Glomerular endothelial cell (primary cell): Measurements from ENCODE around the gene NFE2L1. TPM values are rescaled to one million over a fixed set of nuclear protein-coding genes. Genes with fewer than 3 reads are reported as not detected.
"Not testable (repeated sequence)": the region's sequence is repeated elsewhere in the genome, so short reads cannot be mapped to it uniquely, and the experiment has no call there.

ENCODE experiments used
- DNase-seq: peaks from one replicate; pipeline ENCODE4 v3.0.0-alpha.2; 2011; ENCODE audit warnings: low read depth, low spot score; ENCODE audit errors: extremely low read depth
- total RNA-seq: library from RNA; depleted of rRNA; stranded (reverse); fragments of >200 nt; gene quantifications from 2 replicates; pipeline ENCODE4 v1.2.3, GENCODE V29; 2015

NFE2L1 gene
- total RNA-seq, 1 donor from 2014 or later, result 201 TPM

DNA sequence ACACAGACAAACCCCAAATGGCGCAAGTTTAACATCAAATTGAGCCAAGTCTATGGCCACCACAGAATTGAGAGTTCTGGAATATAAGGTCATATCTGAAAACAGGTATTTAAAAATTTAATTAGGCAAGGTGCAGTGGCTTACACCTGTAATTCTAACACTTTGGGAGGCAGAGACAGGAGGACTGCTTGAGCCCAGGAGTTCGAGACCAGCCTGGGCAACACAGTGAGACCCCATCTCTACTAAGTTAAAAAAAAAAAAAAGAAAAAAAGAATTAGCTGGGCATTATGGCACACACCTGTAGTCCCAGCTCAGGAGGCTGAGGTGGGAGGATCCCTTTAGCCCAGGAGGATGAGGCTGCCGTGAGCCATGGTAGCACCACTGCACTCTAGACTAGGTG lies 19.1 kb downstream of the NFE2L1 start:
- DNase-seq, result no peak

DNA sequence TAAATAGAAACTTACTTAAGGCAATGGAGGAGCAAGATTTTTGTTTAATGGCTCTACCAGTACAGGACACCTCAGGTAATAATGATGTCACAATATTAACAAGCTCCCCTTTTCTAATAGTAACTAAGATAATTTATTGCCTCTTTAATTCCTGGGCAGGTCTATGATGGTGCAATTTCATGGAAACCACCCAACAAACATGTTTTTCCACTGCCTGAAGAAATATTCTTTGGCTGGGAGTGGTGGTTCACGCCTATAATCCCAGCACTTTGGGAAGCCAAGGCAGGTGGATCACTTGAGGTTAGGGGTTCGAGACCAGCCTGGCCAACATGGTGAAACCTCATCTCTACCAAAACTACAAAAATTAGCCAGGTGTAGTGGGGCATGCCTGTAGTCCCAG lies 19.6 kb downstream of the NFE2L1 start:
- not testable (repeated sequence) for DNase-seq

DNA sequence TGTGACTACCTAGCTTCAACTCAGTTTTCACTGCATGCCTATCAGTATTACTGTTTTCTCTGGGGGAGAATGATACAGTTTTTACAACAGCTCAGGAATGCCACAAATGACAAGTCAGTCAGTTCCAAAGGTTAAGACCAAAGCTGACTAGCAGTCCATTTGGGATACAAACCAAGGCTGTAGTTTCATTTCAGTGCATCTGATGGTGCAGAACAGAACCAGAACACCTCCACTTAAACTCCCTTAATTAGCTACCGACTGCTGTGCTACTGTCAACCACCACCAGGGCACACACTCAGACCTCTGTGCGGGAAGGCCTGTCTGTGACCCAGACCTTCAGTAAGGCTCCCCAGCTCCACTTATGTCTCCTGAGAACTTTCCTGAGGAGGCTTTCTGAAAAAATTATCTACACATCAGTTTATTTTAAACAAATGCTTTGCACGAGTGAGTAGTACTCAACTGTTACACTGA lies 20.4 kb downstream of the NFE2L1 start:
- no peak for DNase-seq

DNA sequence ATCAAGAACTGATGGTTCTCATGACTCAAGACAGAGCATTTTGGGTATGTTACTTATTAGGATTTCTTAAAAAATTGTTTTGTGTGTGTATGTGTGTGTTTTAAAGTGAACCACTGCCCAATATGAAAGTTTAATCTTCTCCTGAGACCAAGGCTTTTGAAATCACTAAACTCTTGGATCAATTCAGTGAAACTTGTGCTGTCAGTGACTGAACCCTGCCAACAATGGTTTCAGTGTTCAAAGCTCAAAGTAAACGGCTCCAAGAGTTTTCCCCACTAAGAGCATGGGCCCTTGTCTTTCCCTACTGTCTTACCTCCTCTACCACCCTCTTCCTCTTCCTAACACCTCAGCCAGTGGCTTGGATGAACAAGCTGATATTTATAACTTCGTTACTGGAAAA lies 22.0 kb downstream of the NFE2L1 start:
- no peak for DNase-seq

DNA sequence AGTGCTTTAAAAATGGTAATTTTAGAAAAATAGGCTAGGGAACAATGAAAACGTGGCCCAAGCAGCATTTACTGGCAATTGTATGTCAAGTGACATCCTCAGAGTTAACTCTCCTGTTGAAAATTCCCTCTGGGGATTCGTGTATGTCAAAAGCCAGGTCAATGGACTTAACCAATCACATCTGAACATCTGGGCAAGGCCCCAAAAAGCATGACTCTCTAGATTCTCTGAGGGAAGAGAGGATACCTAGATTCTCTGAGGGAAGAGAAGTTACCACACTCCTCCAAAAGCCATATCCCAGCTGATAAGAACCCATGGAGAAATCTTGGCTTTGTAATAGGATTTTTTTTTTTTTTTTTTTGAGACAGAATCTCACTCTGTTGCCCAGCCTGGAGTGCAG lies 23.5 kb downstream of the NFE2L1 start:
- no peak for DNase-seq

DNA sequence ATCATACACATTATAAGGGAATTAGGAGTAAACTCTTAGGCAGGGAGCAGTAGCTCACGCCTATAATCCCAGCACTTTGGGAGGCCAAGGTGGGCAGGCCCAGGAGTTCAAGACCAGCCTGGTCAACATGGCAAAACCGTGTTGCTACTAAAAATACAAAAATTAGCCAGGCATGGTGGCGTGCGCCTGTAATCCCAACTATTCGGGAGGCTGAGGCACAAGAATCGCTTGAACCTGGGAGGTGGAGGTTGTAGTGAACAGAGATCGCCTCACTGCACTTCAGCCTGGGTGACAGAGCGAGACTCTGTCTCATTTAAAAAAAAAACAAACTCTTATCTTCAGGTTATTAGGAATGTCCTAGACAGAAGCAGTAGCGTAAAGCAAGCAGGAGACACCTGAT lies 24.7 kb downstream of the NFE2L1 start:
- not testable (repeated sequence) for DNase-seq

DNA sequence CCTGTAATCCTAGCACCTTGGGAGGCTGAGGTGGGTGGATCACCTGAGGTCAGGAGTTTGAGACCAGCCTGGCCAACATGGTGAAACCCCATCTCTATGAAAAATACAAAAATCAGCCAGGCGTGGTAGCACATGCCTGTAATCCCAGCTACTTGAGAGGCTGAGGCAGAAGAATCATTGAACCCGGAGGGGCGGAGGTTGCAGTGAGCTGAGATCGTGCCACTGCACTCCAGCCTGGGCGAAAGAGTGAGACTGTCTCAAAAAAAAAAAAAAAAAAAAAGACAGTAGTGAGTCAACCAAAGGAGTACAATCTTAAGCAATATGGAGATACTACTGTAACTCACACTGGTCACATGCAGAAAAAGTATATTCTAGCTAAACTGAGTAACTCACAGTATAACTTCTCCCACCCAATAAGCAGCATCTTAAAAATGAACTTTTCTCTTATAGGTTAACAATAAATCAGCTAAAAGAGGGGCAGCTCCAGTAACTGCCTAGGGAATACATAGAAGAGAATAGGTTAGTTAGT lies 25.5 kb downstream of the NFE2L1 start:
- not testable (repeated sequence) for DNase-seq

DNA sequence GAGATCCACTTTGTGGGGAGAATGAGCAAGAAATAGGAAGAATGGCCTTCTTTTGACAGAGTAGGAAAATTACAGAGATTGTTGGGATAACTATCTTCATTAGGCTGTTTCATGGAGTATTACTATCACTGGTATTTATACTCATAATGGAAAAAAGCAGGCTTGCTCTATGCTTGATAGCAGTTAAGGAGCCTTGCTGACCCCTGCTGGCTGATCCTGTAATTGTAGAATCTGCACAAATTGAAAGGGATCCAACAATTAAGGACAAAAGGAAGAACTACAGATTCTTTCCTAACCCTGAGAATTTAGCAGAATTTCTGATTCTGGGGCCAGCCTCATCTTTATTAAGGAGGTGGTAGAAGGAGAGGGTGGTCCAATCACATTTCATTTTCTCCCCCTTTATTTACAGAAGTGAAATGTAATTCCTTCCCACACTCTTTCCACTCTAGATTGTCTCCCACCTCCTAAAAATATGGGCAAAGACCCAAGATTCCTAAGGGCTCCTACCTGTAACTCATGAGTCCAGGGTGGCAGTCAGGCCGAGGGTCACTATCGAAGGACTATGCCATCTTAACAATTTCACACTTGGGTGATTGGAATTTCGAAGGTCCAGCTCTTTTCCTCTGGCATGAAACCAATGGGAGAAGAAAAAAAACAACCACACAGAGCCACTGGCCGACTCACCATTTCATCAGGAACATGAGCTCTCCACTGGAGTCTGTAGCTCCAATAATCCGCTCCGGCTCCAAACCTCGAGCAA lies 26.3 kb downstream of the NFE2L1 start:
- no peak for DNase-seq

DNA sequence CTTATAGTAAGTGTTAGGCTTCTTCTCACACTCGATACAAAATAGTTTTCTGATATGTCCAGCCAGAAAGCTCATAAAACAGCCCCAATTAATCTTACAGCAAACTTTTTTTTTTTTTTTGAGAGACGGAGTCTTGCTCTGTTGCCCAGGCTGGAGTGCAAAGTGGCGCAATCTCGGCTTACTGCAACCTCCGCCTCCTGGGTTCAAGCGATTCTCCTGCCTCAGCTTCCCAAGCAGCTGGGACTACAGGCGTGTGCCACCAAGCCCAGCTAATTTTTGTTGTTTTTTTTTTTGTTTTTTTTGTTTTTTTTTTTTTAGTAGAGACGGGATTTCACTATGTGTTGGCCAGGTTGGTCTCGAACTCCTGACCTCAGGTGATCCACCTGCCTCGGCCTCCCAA lies 29.0 kb downstream of the NFE2L1 start:
- DNase-seq, result not testable (repeated sequence)

DNA sequence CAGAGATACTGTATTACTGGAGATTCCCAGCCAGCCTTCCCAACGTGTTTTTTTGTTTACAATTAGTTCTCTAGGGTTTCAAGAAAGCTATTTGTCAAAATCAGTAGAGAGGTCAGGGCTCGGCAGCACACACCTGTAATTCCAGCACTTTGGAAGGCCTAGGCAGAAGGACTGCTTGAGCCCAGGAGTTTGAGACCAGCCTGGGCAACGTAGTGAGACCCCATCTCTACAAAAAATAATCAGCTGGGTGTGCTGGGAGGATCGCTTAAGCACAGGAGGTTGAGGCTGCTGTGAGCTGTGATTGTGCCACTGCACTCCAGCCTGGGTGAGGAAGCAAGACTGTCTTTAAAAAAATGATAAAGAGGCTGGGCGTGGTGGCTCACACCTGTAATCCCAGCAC lies 33.7 kb downstream of the NFE2L1 start:
- DNase-seq, result no peak

DNA sequence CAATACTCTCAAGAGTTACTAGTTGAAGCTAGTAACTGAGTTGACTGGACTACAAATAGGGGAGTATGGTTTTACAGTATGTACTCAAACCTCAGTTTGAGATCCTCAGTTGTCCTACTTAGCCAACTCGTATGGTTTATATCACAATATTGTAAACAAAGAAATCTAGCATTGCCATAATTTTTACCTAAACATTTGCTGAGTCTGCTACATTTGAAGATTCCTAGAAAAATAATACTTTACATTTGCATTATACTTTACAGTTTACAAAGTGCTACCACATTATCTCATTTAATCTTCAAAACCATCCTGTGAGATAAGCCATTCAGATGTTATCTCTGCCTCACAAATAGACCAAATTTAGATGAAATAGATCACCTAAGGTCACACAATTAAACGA lies 36.8 kb downstream of the NFE2L1 start:
- DNase-seq, result no peak

DNA sequence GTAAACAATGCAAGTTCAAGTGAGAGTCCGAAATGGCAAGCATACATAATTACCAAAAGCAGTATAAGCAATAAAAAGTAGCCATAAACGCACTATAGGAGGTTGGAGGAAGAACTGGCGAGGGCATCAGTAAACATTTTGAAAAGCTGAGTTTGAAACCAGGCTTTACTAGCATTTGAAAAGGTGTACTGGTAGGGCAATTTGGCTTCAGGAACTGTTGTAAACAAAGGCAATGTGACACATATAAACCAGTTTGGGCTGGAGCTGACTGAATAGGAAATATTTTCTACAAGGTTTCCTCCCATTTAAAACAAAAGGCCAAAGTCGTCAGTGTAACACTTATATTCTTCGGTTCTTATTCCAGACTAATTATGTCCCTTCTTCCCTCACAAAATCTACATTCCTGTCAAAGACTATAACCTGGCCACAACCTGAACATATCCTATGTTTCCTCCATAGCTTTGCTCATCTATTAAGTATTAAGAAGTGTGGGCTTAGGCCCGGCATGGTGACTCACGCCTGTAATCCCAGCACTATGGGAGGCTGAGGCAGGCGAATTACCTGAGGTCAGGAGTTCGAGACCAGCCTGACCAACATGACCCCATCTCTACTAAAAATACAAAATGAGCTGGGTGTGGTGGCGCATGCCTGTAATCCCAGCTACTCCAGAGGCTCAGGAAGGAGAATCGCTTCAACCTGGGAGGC lies 45.3 kb downstream of the NFE2L1 start:
- DNase-seq, result no peak

DNA sequence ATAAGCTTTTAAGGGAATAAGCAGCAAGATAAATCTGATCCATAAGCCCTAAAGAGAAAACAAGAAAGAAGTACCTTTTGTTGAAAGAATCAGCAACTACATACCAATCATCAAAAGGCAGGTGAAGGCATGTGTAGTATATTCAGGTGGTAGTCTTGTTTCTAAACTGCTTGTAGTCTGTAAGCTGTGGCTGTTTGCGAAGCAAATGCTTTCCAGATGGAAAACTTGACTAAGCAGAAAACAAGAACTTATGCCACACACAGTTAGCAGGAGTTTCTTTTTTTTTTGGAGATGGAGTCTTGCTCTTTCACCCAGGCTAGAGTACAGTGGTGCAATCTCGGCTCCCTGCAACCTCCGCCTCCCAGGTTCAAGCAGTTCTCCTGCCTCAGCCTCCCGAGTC lies 47.5 kb downstream of the NFE2L1 start:
- no peak for DNase-seq

DNA sequence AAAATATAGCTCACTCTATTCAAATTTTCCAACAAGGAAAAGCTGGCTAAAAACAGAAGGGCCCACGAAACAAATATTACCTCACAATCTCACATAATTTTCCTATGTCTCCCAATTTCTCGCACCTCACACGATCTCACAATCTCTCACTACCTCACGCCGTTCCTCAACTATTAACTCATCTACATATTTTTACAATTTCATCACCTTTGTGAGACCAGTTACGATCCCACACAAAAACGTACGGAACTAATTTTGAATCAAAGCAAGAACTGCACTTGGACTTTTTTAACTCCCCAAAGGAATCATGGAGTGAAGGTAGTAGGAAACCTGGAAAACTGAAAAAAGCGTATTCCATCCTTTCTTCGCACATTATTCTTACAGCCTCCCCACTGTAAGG lies 52.0 kb downstream of the NFE2L1 start:
- DNase-seq, result no peak

DNA sequence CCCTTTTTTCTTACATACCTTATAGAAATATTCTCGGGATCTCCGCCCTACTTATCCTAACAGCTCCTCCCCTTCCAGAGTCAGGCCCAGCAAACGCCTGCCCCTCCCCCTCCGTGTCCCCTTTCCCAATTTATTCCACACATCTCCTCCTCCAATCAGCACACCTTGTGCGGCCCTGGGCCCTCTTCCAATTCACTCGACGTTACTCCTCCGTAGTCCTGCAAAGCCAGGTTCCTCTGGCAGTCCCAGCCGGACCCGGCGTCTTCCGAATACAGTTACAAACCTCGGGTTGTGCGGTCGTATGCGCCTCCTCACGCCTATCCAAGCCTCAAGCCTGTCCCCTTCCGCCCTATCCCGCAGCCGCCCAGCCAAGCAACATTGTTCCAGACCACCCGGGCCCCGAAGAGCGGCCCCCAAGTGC lies 52.4 kb downstream of the NFE2L1 start:
- no peak for DNase-seq

DNA sequence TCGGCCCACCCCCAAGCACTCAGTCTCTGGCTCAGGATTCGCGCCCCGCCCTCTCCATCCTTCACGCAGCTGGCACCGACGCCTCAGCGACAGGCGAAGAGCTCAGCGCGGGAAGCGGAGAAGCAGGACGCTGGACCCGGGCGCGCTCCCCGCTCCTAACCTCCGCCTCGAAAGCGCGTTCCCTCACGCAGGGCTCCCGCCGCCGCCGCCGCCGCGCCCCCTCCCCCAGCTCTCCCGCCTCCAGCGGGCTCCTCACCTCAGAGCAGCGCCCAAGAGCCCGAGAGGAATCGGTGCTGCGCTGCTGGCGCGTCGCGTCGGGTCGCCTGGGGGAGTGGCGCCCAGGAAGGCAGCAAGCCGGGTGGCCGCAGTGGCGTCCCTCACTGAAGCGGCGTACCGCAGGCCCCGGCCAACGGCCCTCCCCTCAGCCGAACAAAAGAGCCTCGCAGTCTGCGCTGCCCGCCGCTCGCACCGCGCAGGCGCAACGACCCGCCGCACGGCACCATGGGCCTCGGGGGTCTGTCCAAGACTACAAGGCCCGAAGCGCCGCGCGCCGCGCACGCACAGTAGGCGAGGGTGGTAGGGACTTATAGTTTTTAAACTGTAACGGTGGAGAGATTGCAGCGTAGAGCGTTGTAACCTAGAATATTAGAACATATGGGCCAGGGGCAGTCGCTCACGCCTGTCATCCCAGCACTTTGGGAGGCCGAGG lies 53.0 kb downstream of the NFE2L1 start, which contains the start of gene CBX1:
Gene CBX1, minus strand, starts transcription at position 467 of the 709 bp plus-strand sequence. CDS start 24,474 bp downstream, outside the sequence.
- peak; percentile 47 for DNase-seq

DNA sequence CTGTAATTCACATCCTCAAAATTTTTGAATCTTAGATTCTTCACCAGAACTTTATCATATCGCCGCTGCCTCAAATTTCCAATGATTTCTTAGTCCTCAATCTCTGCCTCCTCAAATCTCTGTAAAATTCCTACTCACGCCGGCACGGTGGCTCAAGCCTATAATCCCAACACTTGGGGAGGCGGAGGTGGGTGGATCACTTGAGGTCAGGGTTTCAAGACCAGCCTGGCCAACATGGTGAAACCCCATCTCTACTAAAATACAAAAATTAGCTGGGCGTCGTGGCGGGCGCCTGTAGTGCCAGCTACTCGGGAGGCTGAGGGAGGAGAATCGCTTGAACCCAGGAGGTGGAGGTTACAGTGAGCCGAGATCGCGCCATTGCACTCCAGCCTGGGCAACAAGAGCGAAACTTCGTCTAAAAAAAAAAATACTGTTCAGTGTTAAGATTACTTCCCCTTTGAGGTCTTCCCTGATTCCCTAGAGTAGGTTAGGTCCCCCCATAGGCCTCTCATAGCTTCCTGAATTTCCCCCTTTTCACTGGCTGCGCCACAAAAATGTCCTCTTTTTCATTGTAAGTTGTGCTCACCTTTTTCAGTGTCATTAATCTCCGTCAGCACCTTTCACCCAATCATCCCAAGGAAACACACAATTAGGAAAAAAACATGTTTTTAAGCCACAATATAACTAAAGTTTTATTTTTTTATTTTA lies 54.0 kb downstream of the NFE2L1 start:
- DNase-seq, result no peak

DNA sequence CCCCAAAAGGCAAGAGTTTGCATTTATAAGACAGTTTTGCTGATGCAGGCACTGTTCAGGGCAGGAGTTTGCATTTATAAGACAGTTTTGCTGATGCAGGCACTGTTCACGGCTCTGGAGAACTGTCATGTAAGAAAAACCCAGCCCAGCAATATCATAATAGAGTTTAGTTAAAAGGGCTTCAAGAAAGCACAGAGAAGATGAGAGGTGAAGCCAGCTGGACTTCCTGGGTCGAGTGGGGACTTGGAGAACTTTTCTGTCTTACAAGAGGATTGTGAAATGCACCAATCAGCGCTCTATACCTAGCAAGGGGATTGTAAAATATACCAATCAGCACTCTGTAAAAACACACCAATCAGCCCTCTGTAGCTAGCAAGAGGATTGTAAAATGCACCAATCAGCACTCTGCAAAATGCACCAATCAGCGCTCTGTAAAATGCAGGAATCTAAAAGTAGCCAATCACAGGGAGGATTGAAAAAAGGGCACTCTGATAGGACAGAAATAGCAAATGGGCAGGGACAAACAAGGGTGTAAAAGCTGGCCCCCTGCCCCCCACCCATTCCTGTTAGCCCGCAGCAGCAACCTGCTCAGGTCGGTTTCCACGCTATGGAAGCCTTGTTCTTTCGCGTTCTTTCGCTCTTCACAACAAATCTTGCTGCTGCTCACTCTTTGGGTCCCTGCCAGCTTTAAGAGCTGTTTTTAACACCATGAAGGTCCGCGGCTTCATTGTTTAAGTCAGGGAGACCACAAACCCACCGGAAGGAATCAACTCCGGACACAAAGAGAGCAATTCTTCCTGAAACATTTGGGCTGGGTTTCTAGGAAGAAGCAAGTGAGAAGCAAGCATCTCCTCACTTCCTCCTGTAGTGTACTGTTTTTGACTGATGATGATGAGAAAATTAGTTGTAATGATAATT lies 54.9 kb downstream of the NFE2L1 start:
- no peak for DNase-seq

DNA sequence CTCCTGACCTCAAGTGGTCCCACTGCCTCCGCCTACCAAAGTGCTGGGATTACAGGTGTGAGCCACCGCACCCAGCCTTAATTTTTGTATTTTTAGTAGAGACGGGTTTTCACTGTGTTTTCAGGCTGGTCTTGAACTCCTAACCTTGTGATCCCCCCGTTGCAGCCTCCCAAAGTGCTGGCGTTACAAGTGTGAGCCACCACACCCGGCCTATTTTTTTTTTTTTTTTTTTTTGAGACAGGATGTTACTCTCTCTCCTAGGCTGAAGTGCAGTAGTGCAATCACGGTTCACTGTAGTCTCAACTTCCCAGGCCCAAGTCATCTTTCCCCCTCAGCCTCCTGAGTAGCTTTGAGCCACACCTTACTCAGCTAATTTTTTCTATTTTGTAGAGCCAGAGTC lies 56.3 kb downstream of the NFE2L1 start:
- DNase-seq, result no peak

DNA sequence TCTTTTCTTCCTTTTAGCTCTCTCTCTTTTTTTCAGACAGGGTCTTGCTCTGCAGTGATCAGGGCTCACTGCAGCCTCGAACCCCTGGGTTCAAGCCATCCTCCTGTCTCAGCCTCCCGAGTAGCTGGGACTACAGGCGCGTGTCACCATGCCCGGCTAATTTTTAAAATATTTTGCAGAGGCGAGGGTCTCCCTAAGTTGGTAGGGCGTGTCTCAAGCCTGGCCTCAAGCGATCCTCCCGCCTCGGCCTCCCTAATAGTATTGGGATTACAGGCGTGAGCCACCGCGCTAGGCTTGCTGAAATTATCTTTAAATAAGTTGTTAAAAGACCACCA lies 58.6 kb downstream of the NFE2L1 start:
- no peak for DNase-seq
